Melanocyte of skin (primary cell): ENCODE results near the gene MARCHF7. TPM values are rescaled to one million over a fixed set of nuclear protein-coding genes. Genes with fewer than 3 reads are reported as not detected.

Experiments
- total RNA-seq, 2 donors: library from RNA; depleted of rRNA; stranded (reverse); fragments of >200 nt; gene quantifications; 2 replicates each; pipeline ENCODE4 v1.2.3, GENCODE V29; 2012

The MARCHF7 gene
- 10 to 100 TPM; 88.6 to 90.2 TPM for total RNA-seq

GRCh38 chr2:159712143-159712928 lies at the start of gene MARCHF7:
TSS of gene MARCHF7 (plus strand) at chr2:159712506. CDS start at chr2:159729023, 16,517 bp downstream.

Other genes starting within 250 kb of the MARCHF7 start
- 10 to 100 TPM; 43.0 to 73.0 TPM for gene BAZ2B, start 96.0 kb upstream of the MARCHF7 start, total RNA-seq
- 1 to 10 TPM; 5.0 to 5.2 TPM for gene CD302, start 85.7 kb downstream of the MARCHF7 start, total RNA-seq
- under 1 TPM; under 0.01 TPM for gene LY75, start 192.2 kb downstream of the MARCHF7 start, total RNA-seq